GM12878 (cell line): ENCODE measurements around the gene SNAP47. TPM values are rescaled to one million over a fixed set of nuclear protein-coding genes. Genes with fewer than 3 reads are reported as not detected.

ENCODE experiments used
- ATAC-seq: fragments of 200-7000 bp; cut with Tn5 transposase; 3 replicates; pipeline ENCODE4 v1.9.1; 2020; ENCODE audit warnings: mild to moderate bottlenecking, moderate library complexity
- BruUV-seq: library from RNA; stranded (reverse); fragments of 400-500 nt; replicated peaks from 2 replicates; lab custom pipeline; 2021; lab: Mats Ljungman, UMichigan
- CTCF ChIA-PET: fragments of 300-600 bp; sonication (Branson Sonifier 250); formaldehyde crosslinking; extraction: SDS; loops from one replicate; lab custom pipeline; 2021; ENCODE audit warnings: inconsistent platforms; lab: Yijun Ruan, JAX
- POLR2A ChIA-PET: fragments of 350-600 bp; formaldehyde crosslinking; extraction: SDS; loops from one replicate; lab custom pipeline; 2021; ENCODE audit warnings: inconsistent platforms; lab: Charles Lee
- RAD21 ChIA-PET: fragments of 300-600 bp; sonication (Branson Sonifier 250); formaldehyde crosslinking; loops from one replicate; lab custom pipeline; 2023; ENCODE audit warnings: antibody characterized with exemption; ENCODE audit not compliant: unreplicated experiment; lab: Charles Lee
- SMC1A ChIA-PET: fragments of 300-600 bp; sonication (Branson Sonifier 250); formaldehyde crosslinking; loops from one replicate; lab custom pipeline; 2023; ENCODE audit not compliant: unreplicated experiment, uncharacterized antibody; lab: Charles Lee
- DNase-seq: peaks from one replicate; pipeline ENCODE4 v3.0.0-alpha.2; 2011; ENCODE audit warnings: low read depth, low spot score
- FAIRE-seq: peaks from 3 replicates; lab custom pipeline; 2011; peaks lifted over from hg19 to GRCh38; lab: Jason Lieb, UNC
- H2AFZ ChIP-seq: 2 replicates; pipeline ENCODE4 v1.6.0; 2011; ENCODE audit warnings: low read depth, low read length, control low read depth; ENCODE audit not compliant: control insufficient read depth
- H3K27ac ChIP-seq: 2 replicates; pipeline ENCODE4 v1.5.1; 2011; ENCODE audit warnings: control low read depth; ENCODE audit not compliant: control insufficient read depth, insufficient read depth
- H3K27me3 ChIP-seq, 2 experiments: replicated peaks in 1 of 2; 2 replicates each; pipeline versions ENCODE4 v1.6.0 to v1.6.1; 2011; ENCODE audit warnings: low read length in 1 of 2; ENCODE audit not compliant: control insufficient read depth in 2 of 2, insufficient read depth in 2 of 2
- H3K36me3 ChIP-seq, 2 experiments: 2 replicates each; pipeline ENCODE4 v1.5.1; 2011; ENCODE audit warnings: low read length in 1 of 2; ENCODE audit not compliant: control insufficient read depth in 2 of 2, insufficient read depth in 2 of 2
- H3K4me1 ChIP-seq: 2 replicates; pipeline ENCODE4 v1.6.1; 2011; ENCODE audit warnings: mild to moderate bottlenecking, low read length, moderate library complexity, mixed read lengths; ENCODE audit not compliant: control insufficient read depth, insufficient read depth
- H3K4me2 ChIP-seq: 2 replicates; pipeline ENCODE4 v1.6.0; 2011; ENCODE audit warnings: control low read depth; ENCODE audit not compliant: control insufficient read depth, insufficient read depth
- H3K4me3 ChIP-seq: fragments of 200-600 bp; sonication (generic); 2 replicates; pipeline ENCODE4 v1.5.1; 2016
- H3K79me2 ChIP-seq: 2 replicates; pipeline ENCODE4 v1.6.0; 2011; ENCODE audit warnings: low read length; ENCODE audit not compliant: control insufficient read depth, insufficient read depth
- H3K9ac ChIP-seq: 2 replicates; pipeline ENCODE4 v1.8.0; 2011; ENCODE audit warnings: low read length, control low read depth, mixed read lengths; ENCODE audit not compliant: control insufficient read depth, insufficient read depth
- H3K9me3 ChIP-seq: replicated peaks from 3 replicates; pipeline ENCODE4 v1.5.1; 2011; ENCODE audit warnings: mild to moderate bottlenecking, low read length; ENCODE audit not compliant: control insufficient read depth, insufficient read depth
- H4K20me1 ChIP-seq: 2 replicates; pipeline ENCODE4 v1.6.0; 2011; ENCODE audit not compliant: control insufficient read depth, insufficient read depth
- CHD2 ChIP-seq: IDR thresholded peaks from 2 replicates; pipeline ENCODE4 v1.6.1; 2011; ENCODE audit warnings: low read depth, low read length, improper control_type of control experiment, borderline replicate concordance
- CHD4 ChIP-seq: fragments of 200-600 bp; sonication (generic); IDR thresholded peaks from 2 replicates; pipeline ENCODE4 v1.6.1; 2016; ENCODE audit warnings: mild to moderate bottlenecking
- PAX5 ChIP-seq: IDR thresholded peaks from 2 replicates; pipeline ENCODE4 v1.6.1; 2011; ENCODE audit warnings: low read depth, low read length, borderline replicate concordance
- PML ChIP-seq: IDR thresholded peaks from 2 replicates; pipeline ENCODE4 v1.6.1; 2012; ENCODE audit warnings: low read length, inconsistent platforms
- RBBP5 ChIP-seq: fragments of 200-600 bp; sonication (generic); conservative IDR thresholded peaks from 2 replicates; pipeline ENCODE4 v1.6.1; 2016
- SP1 ChIP-seq: IDR thresholded peaks from one replicate; pipeline ENCODE4 v1.6.1; 2011; ENCODE audit warnings: low read depth, low read length
- SUZ12 ChIP-seq: fragments of 200-600 bp; sonication (generic); IDR thresholded peaks from one replicate; pipeline ENCODE4 v1.6.1; 2018; ENCODE audit warnings: antibody characterized with exemption, mild to moderate bottlenecking; ENCODE audit not compliant: unreplicated experiment
- ZNF274 ChIP-seq: IDR thresholded peaks from one replicate; pipeline ENCODE4 v1.8.0; 2011; ENCODE audit not compliant: insufficient read length, insufficient read depth
- WGBS: methylation state at CpG from one replicate; pipeline ENCODE4 v1.1.6; 2016; ENCODE audit warnings: low lambda C conversion rate; ENCODE audit not compliant: insufficient replicate concordance, insufficient coverage; ENCODE audit errors: missing lambda C conversion rate; 5-methylcytosine and 5-hydroxymethylcytosine counted together
- in situ Hi-C: fragments of 300-500 bp; cut with MboI; formaldehyde crosslinking; loops from 9 replicates; pipeline ENCODE4 v1.14.3; 2018; ENCODE audit warnings: mixed read lengths
- intact Hi-C: fragments of 100-400 bp; cut with micrococcal nuclease; formaldehyde crosslinking; loops from one replicate; pipeline ENCODE4 v1.14.2; 2022; ENCODE audit not compliant: unreplicated experiment
- polyA plus RNA-seq, 11 experiments: library from polyadenylated mRNA; depleted of rRNA in 4 of 11; unstranded in 6 of 11; stranded (reverse) in 5 of 11; fragments of >200 nt; fragmentation: Nextera tagmentation in 4 of 11; fragmentation: Illumina TruSeq in 1 of 11; extraction: Ambion mirVana in 4 of 11; extraction: Trizol in 1 of 11; gene quantifications; 1 replicate in 1 of 11; 2 replicates in 10 of 11; pipeline versions ENCODE4 v1.2.1 to v1.2.3, GENCODE V29; 2011 to 2016; ENCODE audit warnings: inconsistent platforms in 2 of 11, missing spikeins in 2 of 11, low read depth in 1 of 11
- total RNA-seq, 4 experiments: library from RNA; depleted of rRNA in 3 of 4; stranded (reverse); fragments of >200 nt in 3 of 4; fragmentation: Illumina TruSeq in 1 of 4; extraction: Trizol in 1 of 4; gene quantifications; 2 replicates each; pipeline versions ENCODE4 v1.2.1 to v1.2.3, GENCODE V29; 2013 to 2021
- TF ChIP-seq, protein P1 (sequence below): IDR thresholded peaks from 2 replicates; pipeline ENCODE4 v1.6.1; 2012; ENCODE audit warnings: improper control_type of control experiment, low read depth, low read length; ENCODE audit not compliant: insufficient replicate concordance
- TF ChIP-seq, protein P2 (sequence below): fragments of 450-650 bp; IDR thresholded peaks from 2 replicates; pipeline ENCODE4 v1.6.1; 2016; ENCODE audit warnings: mild to moderate bottlenecking
- TF ChIP-seq, protein P3 (sequence below): fragments of 150-350 bp; IDR thresholded peaks from 2 replicates; pipeline ENCODE4 v1.6.1; 2016; ENCODE audit warnings: low read depth, low read length
- TF ChIP-seq, protein P4 (sequence below): IDR thresholded peaks from 2 replicates; pipeline ENCODE4 v1.6.1; 2012; ENCODE audit warnings: low read length, inconsistent platforms

Gene SNAP47
- total and polyA plus RNA-seq, 10 of the 15 experiments (the other 5 are each of a cell fraction or from before 2014, with no cell fraction given), result 1.3 to 39.6 (median 25.2) TPM

DNA sequence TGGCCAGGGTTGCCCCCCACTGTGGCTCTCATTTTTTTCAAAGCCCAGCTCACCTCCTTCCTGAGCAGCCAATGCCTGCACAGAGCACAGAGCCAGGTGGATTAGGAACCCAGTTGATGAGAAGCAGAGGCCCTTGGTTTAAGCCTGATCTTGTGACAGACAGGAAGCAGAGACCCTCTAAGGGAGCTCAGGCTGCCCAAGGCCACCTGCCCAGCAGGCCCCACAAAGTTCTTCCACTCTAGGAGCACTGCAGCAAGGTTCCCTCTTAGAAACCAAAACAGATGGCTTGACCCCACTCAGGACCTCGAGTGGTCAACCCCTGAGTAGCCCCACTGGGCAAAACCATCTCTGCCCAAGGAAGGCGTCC is 54.8 kb downstream of the SNAP47 start:
- no peak overlapping the region for H3K9ac ChIP-seq
- FAIRE-seq, result no peak
- H3K4me1 ChIP-seq, result peaks cover 10% of the 10 kb centered on the region
- TF ChIP-seq, protein P1, sequence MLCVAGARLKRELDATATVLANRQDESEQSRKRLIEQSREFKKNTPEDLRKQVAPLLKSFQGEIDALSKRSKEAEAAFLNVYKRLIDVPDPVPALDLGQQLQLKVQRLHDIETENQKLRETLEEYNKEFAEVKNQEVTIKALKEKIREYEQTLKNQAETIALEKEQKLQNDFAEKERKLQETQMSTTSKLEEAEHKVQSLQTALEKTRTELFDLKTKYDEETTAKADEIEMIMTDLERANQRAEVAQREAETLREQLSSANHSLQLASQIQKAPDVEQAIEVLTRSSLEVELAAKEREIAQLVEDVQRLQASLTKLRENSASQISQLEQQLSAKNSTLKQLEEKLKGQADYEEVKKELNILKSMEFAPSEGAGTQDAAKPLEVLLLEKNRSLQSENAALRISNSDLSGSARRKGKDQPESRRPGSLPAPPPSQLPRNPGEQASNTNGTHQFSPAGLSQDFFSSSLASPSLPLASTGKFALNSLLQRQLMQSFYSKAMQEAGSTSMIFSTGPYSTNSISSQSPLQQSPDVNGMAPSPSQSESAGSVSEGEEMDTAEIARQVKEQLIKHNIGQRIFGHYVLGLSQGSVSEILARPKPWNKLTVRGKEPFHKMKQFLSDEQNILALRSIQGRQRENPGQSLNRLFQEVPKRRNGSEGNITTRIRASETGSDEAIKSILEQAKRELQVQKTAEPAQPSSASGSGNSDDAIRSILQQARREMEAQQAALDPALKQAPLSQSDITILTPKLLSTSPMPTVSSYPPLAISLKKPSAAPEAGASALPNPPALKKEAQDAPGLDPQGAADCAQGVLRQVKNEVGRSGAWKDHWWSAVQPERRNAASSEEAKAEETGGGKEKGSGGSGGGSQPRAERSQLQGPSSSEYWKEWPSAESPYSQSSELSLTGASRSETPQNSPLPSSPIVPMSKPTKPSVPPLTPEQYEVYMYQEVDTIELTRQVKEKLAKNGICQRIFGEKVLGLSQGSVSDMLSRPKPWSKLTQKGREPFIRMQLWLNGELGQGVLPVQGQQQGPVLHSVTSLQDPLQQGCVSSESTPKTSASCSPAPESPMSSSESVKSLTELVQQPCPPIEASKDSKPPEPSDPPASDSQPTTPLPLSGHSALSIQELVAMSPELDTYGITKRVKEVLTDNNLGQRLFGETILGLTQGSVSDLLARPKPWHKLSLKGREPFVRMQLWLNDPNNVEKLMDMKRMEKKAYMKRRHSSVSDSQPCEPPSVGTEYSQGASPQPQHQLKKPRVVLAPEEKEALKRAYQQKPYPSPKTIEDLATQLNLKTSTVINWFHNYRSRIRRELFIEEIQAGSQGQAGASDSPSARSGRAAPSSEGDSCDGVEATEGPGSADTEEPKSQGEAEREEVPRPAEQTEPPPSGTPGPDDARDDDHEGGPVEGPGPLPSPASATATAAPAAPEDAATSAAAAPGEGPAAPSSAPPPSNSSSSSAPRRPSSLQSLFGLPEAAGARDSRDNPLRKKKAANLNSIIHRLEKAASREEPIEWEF, result no peak
- TF ChIP-seq ZNF274 (no peak), CHD2 (no peak), RBBP5 (no peak), PAX5 (no peak), PML (no peak), SUZ12 (no peak), SP1 (no peak), CHD4 (no peak)
- TF ChIP-seq, protein P2, sequence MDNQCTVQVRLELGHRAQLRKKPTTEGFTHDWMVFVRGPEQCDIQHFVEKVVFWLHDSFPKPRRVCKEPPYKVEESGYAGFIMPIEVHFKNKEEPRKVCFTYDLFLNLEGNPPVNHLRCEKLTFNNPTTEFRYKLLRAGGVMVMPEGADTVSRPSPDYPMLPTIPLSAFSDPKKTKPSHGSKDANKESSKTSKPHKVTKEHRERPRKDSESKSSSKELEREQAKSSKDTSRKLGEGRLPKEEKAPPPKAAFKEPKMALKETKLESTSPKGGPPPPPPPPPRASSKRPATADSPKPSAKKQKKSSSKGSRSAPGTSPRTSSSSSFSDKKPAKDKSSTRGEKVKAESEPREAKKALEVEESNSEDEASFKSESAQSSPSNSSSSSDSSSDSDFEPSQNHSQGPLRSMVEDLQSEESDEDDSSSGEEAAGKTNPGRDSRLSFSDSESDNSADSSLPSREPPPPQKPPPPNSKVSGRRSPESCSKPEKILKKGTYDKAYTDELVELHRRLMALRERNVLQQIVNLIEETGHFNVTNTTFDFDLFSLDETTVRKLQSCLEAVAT, result no peak
- TF ChIP-seq, protein P3, sequence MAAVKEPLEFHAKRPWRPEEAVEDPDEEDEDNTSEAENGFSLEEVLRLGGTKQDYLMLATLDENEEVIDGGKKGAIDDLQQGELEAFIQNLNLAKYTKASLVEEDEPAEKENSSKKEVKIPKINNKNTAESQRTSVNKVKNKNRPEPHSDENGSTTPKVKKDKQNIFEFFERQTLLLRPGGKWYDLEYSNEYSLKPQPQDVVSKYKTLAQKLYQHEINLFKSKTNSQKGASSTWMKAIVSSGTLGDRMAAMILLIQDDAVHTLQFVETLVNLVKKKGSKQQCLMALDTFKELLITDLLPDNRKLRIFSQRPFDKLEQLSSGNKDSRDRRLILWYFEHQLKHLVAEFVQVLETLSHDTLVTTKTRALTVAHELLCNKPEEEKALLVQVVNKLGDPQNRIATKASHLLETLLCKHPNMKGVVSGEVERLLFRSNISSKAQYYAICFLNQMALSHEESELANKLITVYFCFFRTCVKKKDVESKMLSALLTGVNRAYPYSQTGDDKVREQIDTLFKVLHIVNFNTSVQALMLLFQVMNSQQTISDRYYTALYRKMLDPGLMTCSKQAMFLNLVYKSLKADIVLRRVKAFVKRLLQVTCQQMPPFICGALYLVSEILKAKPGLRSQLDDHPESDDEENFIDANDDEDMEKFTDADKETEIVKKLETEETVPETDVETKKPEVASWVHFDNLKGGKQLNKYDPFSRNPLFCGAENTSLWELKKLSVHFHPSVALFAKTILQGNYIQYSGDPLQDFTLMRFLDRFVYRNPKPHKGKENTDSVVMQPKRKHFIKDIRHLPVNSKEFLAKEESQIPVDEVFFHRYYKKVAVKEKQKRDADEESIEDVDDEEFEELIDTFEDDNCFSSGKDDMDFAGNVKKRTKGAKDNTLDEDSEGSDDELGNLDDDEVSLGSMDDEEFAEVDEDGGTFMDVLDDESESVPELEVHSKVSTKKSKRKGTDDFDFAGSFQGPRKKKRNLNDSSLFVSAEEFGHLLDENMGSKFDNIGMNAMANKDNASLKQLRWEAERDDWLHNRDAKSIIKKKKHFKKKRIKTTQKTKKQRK, result no peak
- TF ChIP-seq, protein P4, sequence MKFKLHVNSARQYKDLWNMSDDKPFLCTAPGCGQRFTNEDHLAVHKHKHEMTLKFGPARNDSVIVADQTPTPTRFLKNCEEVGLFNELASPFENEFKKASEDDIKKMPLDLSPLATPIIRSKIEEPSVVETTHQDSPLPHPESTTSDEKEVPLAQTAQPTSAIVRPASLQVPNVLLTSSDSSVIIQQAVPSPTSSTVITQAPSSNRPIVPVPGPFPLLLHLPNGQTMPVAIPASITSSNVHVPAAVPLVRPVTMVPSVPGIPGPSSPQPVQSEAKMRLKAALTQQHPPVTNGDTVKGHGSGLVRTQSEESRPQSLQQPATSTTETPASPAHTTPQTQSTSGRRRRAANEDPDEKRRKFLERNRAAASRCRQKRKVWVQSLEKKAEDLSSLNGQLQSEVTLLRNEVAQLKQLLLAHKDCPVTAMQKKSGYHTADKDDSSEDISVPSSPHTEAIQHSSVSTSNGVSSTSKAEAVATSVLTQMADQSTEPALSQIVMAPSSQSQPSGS, result no peak

More for the DNA sequence above, 54.8 kb downstream of the SNAP47 start:
- H3K27ac ChIP-seq, result no peak overlapping the region
- H3K79me2 ChIP-seq, result no peaks in the 10 kb centered on the region
- H3K4me3 ChIP-seq, result no peak overlapping the region
- H3K9me3 ChIP-seq, result no peaks in the 10 kb centered on the region
- in situ Hi-C loops, result no loop called here
- intact Hi-C loops, result no loop called here
- no peak for DNase-seq
- CTCF ChIA-PET, result no interaction called here
- POLR2A ChIA-PET, result no interaction called here
- H2AFZ ChIP-seq, result no peak overlapping the region
- no peaks in the 10 kb centered on the region for H4K20me1 ChIP-seq
- ATAC-seq, result no peak
- H3K36me3 ChIP-seq, result no peaks in the 10 kb centered on the region
- RAD21 ChIA-PET, result no interaction called here
- no TSS peak for BruUV-seq
- no peaks in the 10 kb centered on the region for H3K27me3 ChIP-seq
- SMC1A ChIA-PET, result no interaction called here
- WGBS, result 30% methylated on average over 2 of the region's 2 CpGs
- H3K4me2 ChIP-seq, result no peak overlapping the region
